Thoracic aorta (tissue), 2 donors: ENCODE data around the gene CREB5. TPM values are rescaled to one million over a fixed set of nuclear protein-coding genes. Genes with fewer than 3 reads are reported as not detected.
"Not testable (repeated sequence)": the region's sequence is repeated elsewhere in the genome, so short reads cannot be mapped to it uniquely, and the experiment has no call there.

Experiments used
- ATAC-seq: fragments of 150-250 bp; one replicate; pipeline ENCODE4 v1.8.0; 2017; ENCODE audit warnings: low read depth; ENCODE audit not compliant: insufficient number of reproducible peaks, low FRiP score
- DNase-seq: peaks from one replicate; pipeline ENCODE4 v3.0.0-alpha.2; 2020; ENCODE audit warnings: low spot score
- H3K27ac ChIP-seq, 2 donors: fragments of 200-600 bp; sonication (generic); 1 replicate in 1 of 2; 2 replicates in 1 of 2; pipeline ENCODE4 v1.5.1; 2016; ENCODE audit warnings: mild to moderate bottlenecking in 2 of 2, moderate library complexity in 2 of 2
- H3K27me3 ChIP-seq: fragments of 200-600 bp; sonication (generic); replicated peaks from 2 replicates; pipeline ENCODE4 v1.6.0; 2016; ENCODE audit warnings: mild to moderate bottlenecking; ENCODE audit not compliant: insufficient read depth
- H3K36me3 ChIP-seq: fragments of 200-600 bp; sonication (generic); one replicate; pipeline ENCODE4 v1.5.1; 2016
- H3K4me1 ChIP-seq, 2 donors: fragments of 200-600 bp; sonication (generic); 1 replicate in 1 of 2; 2 replicates in 1 of 2; pipeline versions ENCODE4 v1.5.1 to v1.6.0; 2016; ENCODE audit warnings: low read depth in 2 of 2, mild to moderate bottlenecking in 1 of 2; ENCODE audit not compliant: control insufficient read depth in 1 of 2
- H3K4me3 ChIP-seq: fragments of 200-600 bp; sonication (generic); 2 replicates; pipeline ENCODE4 v1.5.1; 2016; ENCODE audit warnings: mild to moderate bottlenecking
- H3K9me3 ChIP-seq: fragments of 200-600 bp; sonication (generic); 2 replicates; pipeline ENCODE4 v1.5.1; 2016
- CTCF ChIP-seq: fragments of 200-600 bp; sonication (generic); IDR thresholded peaks from one replicate; pipeline ENCODE4 v1.5.1; 2019; ENCODE audit warnings: antibody characterized with exemption
- total RNA-seq, 2 donors: library from RNA; depleted of rRNA; stranded (reverse); fragments of >200 nt; gene quantifications; one replicate each; pipeline versions ENCODE4 v1.1.0 to v1.2.3, GENCODE V29; 2016

Gene CREB5
- total RNA-seq, 2 donors from 2014 or later, result 44.4 to 49.1 TPM

GRCh38 chr7:28597284-28597683, 185.0 kb downstream of the CREB5 start:
- TF ChIP-seq CTCF, result no peak
- no peaks in the 10 kb centered on the region for H3K27me3 ChIP-seq
- H3K36me3 ChIP-seq, result no peaks in the 10 kb centered on the region
- no peak overlapping the region for H3K4me3 ChIP-seq
- no peak for DNase-seq
- H3K4me1 ChIP-seq, result no peaks in the 10 kb centered on the region
- H3K9me3 ChIP-seq, result no peaks in the 10 kb centered on the region
- no peak overlapping the region for H3K27ac ChIP-seq
- ATAC-seq, result no peak

GRCh38 chr7:28598037-28598436, 185.7 kb downstream of the CREB5 start:
- not testable (repeated sequence) for ATAC-seq, H3K4me1 ChIP-seq, DNase-seq, H3K27ac ChIP-seq, H3K4me3 ChIP-seq, H3K9me3 ChIP-seq, H3K27me3 ChIP-seq, H3K36me3 ChIP-seq

- TF ChIP-seq CTCF, result no peak
- no peak overlapping the region for H3K27ac ChIP-seq
- no peaks in the 10 kb centered on the region for H3K36me3 ChIP-seq
- H3K9me3 ChIP-seq, result no peaks in the 10 kb centered on the region
- no peak overlapping the region for H3K4me3 ChIP-seq
- H3K4me1 ChIP-seq, result no peaks in the 10 kb centered on the region
- no peak for DNase-seq
- ATAC-seq, result no peak
- H3K27me3 ChIP-seq, result no peaks in the 10 kb centered on the region
Measured at GRCh38 chr7:28598586-28598985, 186.3 kb downstream of the CREB5 start.

GRCh38 chr7:28599411-28599810, 187.1 kb downstream of the CREB5 start:
- TF ChIP-seq CTCF, result no peak
- no peaks in the 10 kb centered on the region for H3K36me3 ChIP-seq
- ATAC-seq (no peak), DNase-seq (no peak)
- H3K27me3 ChIP-seq, result no peaks in the 10 kb centered on the region
- H3K9me3 ChIP-seq, result no peaks in the 10 kb centered on the region
- no peak overlapping the region for H3K4me3 ChIP-seq
- no peaks in the 10 kb centered on the region for H3K4me1 ChIP-seq
- H3K27ac ChIP-seq, result no peak overlapping the region

GRCh38 chr7:28602282-28602681, 190.0 kb downstream of the CREB5 start:
- Histone ChIP-seq H3K27ac (no peak overlapping the region), H3K27me3 (no peaks in the 10 kb centered on the region), H3K36me3 (no peaks in the 10 kb centered on the region), H3K4me1 (peaks cover 0 to 14% of the 10 kb centered on the region in 2 donors), H3K9me3 (no peaks in the 10 kb centered on the region), H3K4me3 (no peak overlapping the region)
- TF ChIP-seq CTCF, result no peak
- DNase-seq, result no peak
- no peak for ATAC-seq

GRCh38 chr7:28605427-28606085, 193.2 kb downstream of the CREB5 start:
- no peaks in the 10 kb centered on the region for H3K36me3 ChIP-seq
- H3K4me1 ChIP-seq, result peaks cover 0 to 28% of the 10 kb centered on the region in 2 donors
- no peak overlapping the region for H3K4me3 ChIP-seq
- DNase-seq (no peak), ATAC-seq (no peak)
- H3K27ac ChIP-seq, result no peak overlapping the region
- no peaks in the 10 kb centered on the region for H3K27me3 ChIP-seq
- no peaks in the 10 kb centered on the region for H3K9me3 ChIP-seq
- TF ChIP-seq CTCF, result no peak
